ENCODE data around the gene KLHL33.

Gene KLHL33

GRCh38 chr14:20417250-20418186 lies 18.4 kb downstream of the KLHL33 start:
- DNase-seq (ENCODE audit: low read depth, low spot score), result no peak
- no peak overlapping the region for H3K27ac ChIP-seq

GRCh38 chr14:20416223-20416622 lies 19.7 kb downstream of the KLHL33 start:
- no peak for DNase-seq (ENCODE audit: low read depth, low spot score)
- H3K27ac ChIP-seq, result no peak overlapping the region

- no peak for DNase-seq (ENCODE audit: low read depth, low spot score)
- no peak overlapping the region for H3K27ac ChIP-seq
Measured at GRCh38 chr14:20415782-20416206, 20.2 kb downstream of the KLHL33 start.

GRCh38 chr14:20413744-20414082 lies 22.3 kb downstream of the KLHL33 start:
- peak overlapping the region; percentile 95 for H3K27ac ChIP-seq
- no peak for DNase-seq (ENCODE audit: low read depth, low spot score)

- H3K27ac ChIP-seq, result peak within 1 kb of the TSS; percentile 95
- no peak for DNase-seq (ENCODE audit: low read depth, low spot score)
Measured at GRCh38 chr14:20412876-20413743, 22.9 kb downstream of the KLHL33 start, which contains the start of gene TEP1. Gene TEP1, minus strand, starts transcription at chr14:20413501. Its CDS starts 5,062 bp downstream, at chr14:20408439.

- no peak for DNase-seq (ENCODE audit: low read depth, low spot score)
- H3K27ac ChIP-seq, result peak overlapping the region; percentile 95
Measured at GRCh38 chr14:20412411-20412810, 23.6 kb downstream of the KLHL33 start.

- DNase-seq (ENCODE audit: low read depth, low spot score), result no peak
- H3K27ac ChIP-seq, result no peak overlapping the region
Measured at GRCh38 chr14:20409226-20409625, 26.7 kb downstream of the KLHL33 start.

- no peak overlapping the region for H3K27ac ChIP-seq
- DNase-seq (ENCODE audit: low read depth, low spot score), result no peak
Measured at GRCh38 chr14:20403521-20403920, 32.4 kb downstream of the KLHL33 start.

GRCh38 chr14:20400965-20401593 lies 34.9 kb downstream of the KLHL33 start:
- peak; percentile 73 for DNase-seq (ENCODE audit: low read depth, low spot score)
- H3K27ac ChIP-seq, result peak overlapping the region; percentile 90

- H3K27ac ChIP-seq, result peak overlapping the region; percentile 90
- peak; percentile 14 for DNase-seq (ENCODE audit: low read depth, low spot score)
Measured at GRCh38 chr14:20400589-20400964, 35.4 kb downstream of the KLHL33 start.

GRCh38 chr14:20397511-20397910 lies 38.5 kb downstream of the KLHL33 start:
- no peak for DNase-seq (ENCODE audit: low read depth, low spot score)
- no peak overlapping the region for H3K27ac ChIP-seq

- no peak overlapping the region for H3K27ac ChIP-seq
- no peak for DNase-seq (ENCODE audit: low read depth, low spot score)
Measured at GRCh38 chr14:20391505-20391904, 44.5 kb downstream of the KLHL33 start.

GRCh38 chr14:20388159-20388558 lies 47.8 kb downstream of the KLHL33 start:
- no peak for DNase-seq (ENCODE audit: low read depth, low spot score)
- no peak overlapping the region for H3K27ac ChIP-seq

GRCh38 chr14:20387576-20387975 lies 48.4 kb downstream of the KLHL33 start:
- no peak overlapping the region for H3K27ac ChIP-seq
- DNase-seq (ENCODE audit: low read depth, low spot score), result no peak

- no peak for DNase-seq (ENCODE audit: low read depth, low spot score)
- no peak overlapping the region for H3K27ac ChIP-seq
Measured at GRCh38 chr14:20386276-20386855, 49.6 kb downstream of the KLHL33 start.

GRCh38 chr14:20384886-20385285 lies 51.1 kb downstream of the KLHL33 start:
- H3K27ac ChIP-seq, result no peak overlapping the region
- no peak for DNase-seq (ENCODE audit: low read depth, low spot score)

GRCh38 chr14:20384321-20384720 lies 51.6 kb downstream of the KLHL33 start:
- no peak overlapping the region for H3K27ac ChIP-seq
- no peak for DNase-seq (ENCODE audit: low read depth, low spot score)

GRCh38 chr14:20383636-20384035 lies 52.3 kb downstream of the KLHL33 start:
- no peak overlapping the region for H3K27ac ChIP-seq
- no peak for DNase-seq (ENCODE audit: low read depth, low spot score)

- DNase-seq (ENCODE audit: low read depth, low spot score), result no peak
- H3K27ac ChIP-seq, result no peak overlapping the region
Measured at GRCh38 chr14:20383032-20383431, 52.9 kb downstream of the KLHL33 start.

GRCh38 chr14:20382526-20382925 lies 53.4 kb downstream of the KLHL33 start:
- DNase-seq (ENCODE audit: low read depth, low spot score), result no peak
- no peak overlapping the region for H3K27ac ChIP-seq
